GM21526 (cell line): Measurements from ENCODE around the gene RAMP2.
"Not testable (repeated sequence)": the region's sequence is repeated elsewhere in the genome, so short reads cannot be mapped to it uniquely, and the experiment has no call there.

Source experiments
- ATAC-seq: cut with Tn5 transposase; IDR thresholded peaks from one replicate; pipeline ENCODE4 v1.9.1; 2021; ENCODE audit warnings: moderate library complexity; ENCODE audit not compliant: unreplicated experiment, low FRiP score

RAMP2 gene

GRCh38 chr17:42760652-42761581 lies at the start of gene RAMP2:
TSS of gene RAMP2 (plus strand) at chr17:42761227. CDS start at chr17:42761262, 35 bp downstream.
- no peak for ATAC-seq

- ATAC-seq = no peak
Observed at GRCh38 chr17:42720996-42721583, 39.9 kb upstream of the RAMP2 start.

- no peak for ATAC-seq
Observed at GRCh38 chr17:42723636-42724035, 37.4 kb upstream of the RAMP2 start.

- no peak for ATAC-seq
Observed at GRCh38 chr17:42725143-42725542, 35.9 kb upstream of the RAMP2 start.

GRCh38 chr17:42740699-42741098 lies 20.3 kb upstream of the RAMP2 start:
- ATAC-seq = no peak

GRCh38 chr17:42742916-42743315 lies 18.1 kb upstream of the RAMP2 start:
- ATAC-seq = not testable (repeated sequence)

- ATAC-seq = no peak
Observed at GRCh38 chr17:42743595-42744282, 17.3 kb upstream of the RAMP2 start.

- ATAC-seq = peak; percentile 40
Observed at GRCh38 chr17:42744283-42744805, 16.7 kb upstream of the RAMP2 start.

GRCh38 chr17:42744806-42745617 lies 16.0 kb upstream of the RAMP2 start, which contains the start of gene EZH1:
TSS of gene EZH1 (minus strand) at chr17:42745040. CDS start at chr17:42728941, 16,099 bp downstream.
- peak; percentile 82 for ATAC-seq

- no peak for ATAC-seq
Observed at GRCh38 chr17:42748202-42748907, 12.7 kb upstream of the RAMP2 start.

GRCh38 chr17:42748908-42749798 lies 11.9 kb upstream of the RAMP2 start:
- ATAC-seq = no peak

- ATAC-seq = no peak
Observed at GRCh38 chr17:42750739-42751344, 10.2 kb upstream of the RAMP2 start.

GRCh38 chr17:42751628-42752027 lies 9.4 kb upstream of the RAMP2 start:
- ATAC-seq = no peak

GRCh38 chr17:42754782-42755181 lies 6.2 kb upstream of the RAMP2 start:
- ATAC-seq = no peak

- ATAC-seq = no peak
Observed at GRCh38 chr17:42759982-42760651, 910 bp upstream of the RAMP2 start.

GRCh38 chr17:42761638-42762037 lies 611 bp downstream of the RAMP2 start:
- ATAC-seq = no peak

- ATAC-seq = no peak
Observed at GRCh38 chr17:42766124-42766523, 5.1 kb downstream of the RAMP2 start.

GRCh38 chr17:42767512-42767911 lies 6.5 kb downstream of the RAMP2 start:
- no peak for ATAC-seq
